Left hindlimb (tissue), 1 donor: Measurements from ENCODE around the gene KCTD5.
"Not testable (repeated sequence)": the region's sequence is repeated elsewhere in the genome, so short reads cannot be mapped to it uniquely, and the experiment has no call there.

ENCODE experiments used
- DNase-seq: peaks from one replicate; pipeline ENCODE4 v3.0.0-alpha.2; 2018

The KCTD5 gene, protein sequence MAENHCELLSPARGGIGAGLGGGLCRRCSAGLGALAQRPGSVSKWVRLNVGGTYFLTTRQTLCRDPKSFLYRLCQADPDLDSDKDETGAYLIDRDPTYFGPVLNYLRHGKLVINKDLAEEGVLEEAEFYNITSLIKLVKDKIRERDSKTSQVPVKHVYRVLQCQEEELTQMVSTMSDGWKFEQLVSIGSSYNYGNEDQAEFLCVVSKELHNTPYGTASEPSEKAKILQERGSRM

DNA sequence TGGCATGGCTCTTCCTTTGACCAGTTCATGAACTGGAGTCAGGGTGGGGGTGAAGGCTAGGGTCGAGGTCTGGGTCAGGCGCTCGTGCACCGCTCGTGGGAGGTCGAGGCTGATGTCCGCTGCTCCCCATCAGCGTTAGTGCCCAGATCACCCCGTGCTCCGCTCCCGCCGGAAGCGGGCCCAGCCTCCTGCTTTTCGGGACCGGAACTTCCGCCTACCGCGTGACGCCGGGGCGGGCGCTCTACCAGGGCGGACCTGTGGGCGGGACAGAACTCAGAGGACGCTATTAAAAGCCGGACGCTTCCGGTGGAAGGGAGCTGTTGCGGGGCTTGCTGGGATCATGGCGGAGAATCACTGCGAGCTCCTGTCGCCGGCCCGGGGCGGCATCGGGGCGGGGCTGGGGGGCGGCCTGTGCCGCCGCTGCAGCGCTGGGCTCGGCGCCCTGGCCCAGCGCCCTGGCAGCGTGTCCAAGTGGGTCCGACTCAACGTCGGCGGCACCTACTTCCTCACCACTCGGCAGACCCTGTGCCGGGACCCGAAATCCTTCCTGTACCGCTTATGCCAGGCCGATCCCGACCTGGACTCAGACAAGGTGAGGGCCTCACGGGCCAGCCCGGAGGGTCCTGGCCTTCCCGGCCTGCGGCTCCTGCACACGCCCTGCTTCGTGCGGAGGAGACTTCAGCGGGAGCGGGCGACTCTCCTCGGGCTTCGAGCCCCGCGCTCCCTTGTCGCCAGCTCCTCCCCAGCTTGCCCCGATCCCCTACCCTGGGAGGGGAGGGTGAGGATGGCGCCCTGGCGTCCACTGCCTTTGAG, at the start of gene KCTD5:
KCTD5 (plus strand) TSS at position 315 of the 813 bp plus-strand sequence; CDS start at position 341, 26 bp downstream.
- peak; percentile 97 for DNase-seq

DNA sequence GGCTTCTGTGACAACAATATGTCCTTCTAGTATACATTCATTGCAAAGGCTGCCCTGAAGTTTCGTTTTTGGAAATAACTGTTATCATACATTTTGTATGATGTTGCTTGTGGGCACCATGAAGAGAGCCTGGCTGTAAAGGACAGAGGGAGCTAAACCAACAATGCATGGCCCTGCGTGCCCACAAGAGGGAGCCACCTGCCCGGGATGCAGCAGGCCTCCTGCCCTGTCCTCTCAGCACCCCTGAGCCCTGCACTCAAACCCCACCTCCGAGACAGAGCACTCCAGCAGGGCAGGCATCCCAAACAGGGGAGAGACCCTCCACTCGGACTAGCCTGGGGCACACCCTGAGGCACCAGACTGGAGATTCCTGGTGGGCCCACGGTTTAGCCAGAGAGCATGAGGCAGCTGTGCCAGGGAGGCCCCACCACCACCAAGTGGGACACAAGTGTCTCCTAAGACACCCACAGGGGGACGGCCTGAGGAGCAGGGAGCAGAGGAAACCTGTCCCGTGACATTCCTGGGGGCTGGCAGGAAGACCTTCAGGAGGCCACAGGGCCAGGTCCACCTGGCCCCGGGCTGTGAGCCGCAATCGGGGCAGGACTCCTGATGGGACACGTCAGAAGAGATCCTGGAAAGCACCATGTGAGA, 43.1 kb upstream of the KCTD5 start:
- not testable (repeated sequence) for DNase-seq

GRCh38 chr16:2639722-2640072, 42.6 kb upstream of the KCTD5 start:
- not testable (repeated sequence) for DNase-seq

DNA sequence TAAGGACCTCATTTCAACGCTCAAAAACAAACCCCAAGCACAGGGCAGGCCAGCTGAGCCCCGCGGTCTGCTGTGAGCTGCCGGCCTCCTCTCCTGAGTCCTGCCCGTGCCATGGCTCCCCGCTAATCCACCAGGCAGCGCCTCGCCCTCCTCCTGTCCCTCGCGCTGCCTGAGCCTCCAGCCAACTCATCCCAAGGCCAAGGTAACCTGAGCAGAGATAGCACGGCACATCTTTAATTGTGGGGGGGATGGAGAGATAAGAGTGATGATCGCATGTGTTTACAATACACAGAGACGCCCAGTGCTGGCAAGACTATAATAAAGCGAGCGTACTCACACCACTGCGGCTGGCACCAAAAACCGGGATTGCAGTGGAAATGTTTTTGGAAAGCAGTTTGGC, 39.8 kb upstream of the KCTD5 start:
- DNase-seq, result not testable (repeated sequence)

DNA sequence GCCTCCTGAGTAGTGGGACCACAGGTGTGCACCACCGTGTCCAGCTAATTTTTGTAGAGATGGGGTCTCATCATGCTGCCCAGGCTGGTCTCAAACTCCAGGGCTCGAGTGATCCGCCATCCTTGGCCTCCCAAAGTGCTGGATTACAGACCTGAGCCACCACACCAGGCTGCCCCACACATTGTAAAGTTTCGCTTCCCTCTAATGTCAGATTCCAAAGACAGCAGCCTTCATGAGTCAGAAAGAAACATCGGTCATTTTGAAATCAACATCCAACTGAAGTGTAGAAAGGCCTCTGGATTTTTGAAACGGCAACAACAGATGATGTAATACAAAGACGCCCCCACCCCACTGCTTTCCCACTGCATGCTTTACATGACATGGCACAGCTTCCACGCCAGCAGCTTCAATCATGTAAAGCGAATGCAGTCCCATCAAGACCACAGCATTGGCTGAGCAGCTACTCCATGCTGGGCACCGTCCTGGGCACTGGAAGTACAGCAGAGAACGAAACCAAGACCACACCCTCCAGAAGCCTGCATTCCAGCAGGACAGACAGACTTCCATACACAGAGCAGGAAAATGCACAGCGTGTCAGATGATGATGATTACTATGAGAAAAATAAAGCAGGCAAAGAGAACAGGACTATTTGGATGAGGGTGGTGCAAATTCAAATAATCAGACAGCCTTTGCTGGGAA, 37.4 kb upstream of the KCTD5 start:
- not testable (repeated sequence) for DNase-seq

DNA sequence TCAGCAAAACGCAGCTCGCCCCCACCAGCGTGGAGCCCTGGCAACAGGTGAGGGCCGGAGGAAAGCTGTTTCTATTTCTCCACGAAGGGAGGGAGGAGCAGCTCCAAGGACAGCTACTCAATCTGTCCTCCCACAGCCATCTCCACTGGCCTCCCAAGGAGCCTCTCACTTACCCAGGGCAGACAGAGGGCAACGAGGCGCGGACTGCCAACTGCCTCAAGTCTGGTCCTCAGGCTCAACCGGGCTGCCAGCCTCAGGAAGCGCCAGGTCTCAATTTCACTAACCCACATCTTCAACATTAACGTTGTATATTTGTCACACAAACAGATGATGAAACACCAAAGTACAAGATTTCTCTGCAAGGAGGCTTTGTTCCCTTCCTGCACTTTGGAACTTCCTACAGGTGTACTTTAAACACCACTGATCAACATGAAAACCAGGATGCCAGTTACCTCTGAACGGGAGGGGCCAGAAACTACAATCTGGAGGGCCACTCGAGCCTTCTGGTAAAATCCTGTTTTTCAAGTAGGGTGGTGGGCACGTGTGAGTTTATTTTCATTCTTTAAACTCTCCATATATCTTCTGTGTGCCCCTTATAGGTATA, 31.0 kb upstream of the KCTD5 start:
- DNase-seq, result not testable (repeated sequence)

- DNase-seq, result not testable (repeated sequence)
Observed at GRCh38 chr16:2653915-2654314, 28.4 kb upstream of the KCTD5 start.

- not testable (repeated sequence) for DNase-seq
Observed at GRCh38 chr16:2654949-2655348, 27.4 kb upstream of the KCTD5 start.

DNA sequence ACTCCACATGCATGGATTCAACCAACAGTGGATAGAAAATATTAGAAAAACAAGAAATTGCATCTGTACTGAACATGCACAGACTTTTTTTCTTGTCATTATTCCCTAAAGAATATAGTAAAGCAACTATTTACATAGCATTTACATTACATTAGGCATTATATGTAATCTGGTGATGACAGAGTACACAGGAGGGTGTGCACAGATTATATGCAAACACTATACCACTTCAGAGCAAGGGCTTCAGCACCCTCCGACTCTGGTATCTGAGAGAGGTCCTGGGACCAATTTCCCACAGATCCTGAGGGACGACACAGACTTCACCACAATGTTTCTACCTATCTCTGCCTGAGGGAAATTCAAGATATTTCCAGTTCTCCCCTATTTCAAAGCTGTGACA, 25.3 kb upstream of the KCTD5 start:
- DNase-seq, result no peak

GRCh38 chr16:2657803-2658202, 24.5 kb upstream of the KCTD5 start:
- DNase-seq, result not testable (repeated sequence)

DNA sequence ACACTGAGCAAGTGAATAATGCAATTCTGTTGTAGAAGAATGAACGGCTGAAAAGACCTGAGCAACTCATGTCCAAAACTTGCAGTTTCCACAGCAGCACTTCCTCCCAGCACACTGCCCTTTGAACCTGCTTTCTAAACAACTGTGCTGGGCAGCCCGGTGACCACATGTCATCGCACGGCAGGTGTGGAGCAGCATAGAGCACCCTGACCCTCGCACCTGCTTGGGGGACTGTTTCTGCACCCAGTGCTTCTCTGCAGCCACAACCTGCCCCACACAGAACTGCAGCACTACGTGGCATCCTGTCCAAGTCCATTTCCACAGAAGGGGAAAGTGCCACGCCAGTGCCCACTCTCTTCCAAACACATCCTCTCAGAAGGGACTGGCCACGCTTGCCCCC, 22.8 kb upstream of the KCTD5 start:
- DNase-seq, result not testable (repeated sequence)

- not testable (repeated sequence) for DNase-seq
Observed at GRCh38 chr16:2660014-2660662, 22.2 kb upstream of the KCTD5 start.

- DNase-seq, result not testable (repeated sequence)
Observed at GRCh38 chr16:2660755-2661373, 21.5 kb upstream of the KCTD5 start.

DNA sequence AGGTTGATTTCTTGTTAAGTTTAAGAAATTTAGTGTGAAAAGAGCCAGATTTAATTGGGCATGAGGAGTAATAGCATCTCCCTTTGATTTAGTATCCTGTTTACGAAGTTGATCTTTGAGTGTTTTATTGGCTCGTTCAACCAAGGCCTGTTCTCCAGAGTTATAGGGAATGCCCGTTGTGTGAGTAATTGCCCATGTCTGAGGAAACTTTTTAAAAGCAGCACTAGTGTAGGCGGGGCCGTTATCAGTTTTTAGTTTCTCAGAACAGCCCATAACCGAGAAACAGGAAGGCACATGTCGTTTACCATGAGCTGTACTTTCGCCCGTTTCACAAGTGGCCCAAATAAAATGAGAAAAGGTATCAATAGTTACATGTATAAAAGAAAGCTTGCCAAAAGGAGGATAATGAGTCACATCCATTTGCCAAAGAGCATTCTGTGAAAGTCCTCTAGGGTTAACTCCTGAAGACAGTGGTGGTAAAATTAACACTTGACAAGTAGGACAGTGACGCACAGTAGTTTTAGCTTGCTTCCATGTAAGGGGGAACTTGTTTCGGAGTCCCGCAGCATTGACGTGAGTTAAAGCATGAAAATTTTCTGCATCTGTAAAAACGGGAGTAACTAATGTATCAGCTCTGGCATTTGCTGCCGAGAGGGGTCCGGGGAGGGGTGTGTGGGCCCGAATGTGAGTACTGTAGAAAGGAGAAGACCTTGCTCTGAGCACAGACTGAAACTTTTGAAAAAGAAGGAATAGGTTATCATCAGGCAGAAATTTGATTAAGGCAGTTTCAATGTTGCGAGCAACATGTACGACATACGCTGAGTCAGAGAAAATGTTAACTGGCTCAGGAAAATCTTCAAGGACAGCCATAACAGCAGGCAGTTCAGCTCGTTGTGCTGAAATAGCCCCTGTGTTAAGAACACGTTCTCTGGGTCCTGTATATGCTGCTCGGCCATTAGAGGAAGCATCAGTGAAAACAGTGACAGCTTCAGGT, 18.5 kb upstream of the KCTD5 start:
- DNase-seq, result no peak

DNA sequence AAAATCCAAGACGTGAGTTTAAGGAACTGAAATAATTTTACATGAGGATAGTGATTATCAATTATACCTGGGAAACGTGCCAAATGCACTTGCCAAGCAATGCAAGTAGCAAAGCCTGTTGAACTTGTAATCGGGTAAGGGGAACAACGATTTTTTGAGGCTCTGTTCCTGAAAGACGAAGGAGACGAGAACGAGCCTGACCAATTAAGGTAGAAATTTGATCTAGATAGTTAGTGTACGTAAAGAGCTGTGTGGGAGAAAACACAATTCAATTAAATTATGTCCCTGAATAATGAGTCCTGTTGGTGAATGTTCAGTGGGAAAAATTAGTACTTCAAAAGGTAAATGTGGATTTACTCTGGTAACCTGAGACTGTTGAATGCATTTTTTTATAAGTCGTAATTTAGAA, 17.7 kb upstream of the KCTD5 start:
- DNase-seq, result no peak

DNA sequence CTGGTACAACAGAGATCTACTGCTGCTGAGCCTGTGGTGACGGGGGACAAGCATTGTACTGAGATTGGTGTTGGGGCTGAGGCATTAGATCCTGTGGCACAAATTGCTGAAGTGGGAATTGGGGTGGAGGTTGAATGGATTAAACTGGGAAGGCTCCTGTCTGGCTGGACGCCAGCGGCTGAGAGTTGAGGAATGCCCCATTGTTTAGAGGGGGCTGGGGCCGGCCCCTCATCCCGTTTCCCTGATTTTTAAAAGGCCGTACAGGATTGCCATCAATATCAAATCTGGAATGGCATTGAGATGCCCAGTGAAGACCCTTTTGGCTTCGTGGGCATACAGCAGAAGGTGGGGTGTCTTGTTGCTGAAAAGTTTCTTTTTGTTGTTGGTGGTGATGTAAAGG, 15.7 kb upstream of the KCTD5 start:
- not testable (repeated sequence) for DNase-seq

GRCh38 chr16:2669587-2669986, 12.7 kb upstream of the KCTD5 start:
- DNase-seq, result not testable (repeated sequence)

- DNase-seq, result peak; percentile 66
Observed at GRCh38 chr16:2670017-2670416, 12.3 kb upstream of the KCTD5 start.

DNA sequence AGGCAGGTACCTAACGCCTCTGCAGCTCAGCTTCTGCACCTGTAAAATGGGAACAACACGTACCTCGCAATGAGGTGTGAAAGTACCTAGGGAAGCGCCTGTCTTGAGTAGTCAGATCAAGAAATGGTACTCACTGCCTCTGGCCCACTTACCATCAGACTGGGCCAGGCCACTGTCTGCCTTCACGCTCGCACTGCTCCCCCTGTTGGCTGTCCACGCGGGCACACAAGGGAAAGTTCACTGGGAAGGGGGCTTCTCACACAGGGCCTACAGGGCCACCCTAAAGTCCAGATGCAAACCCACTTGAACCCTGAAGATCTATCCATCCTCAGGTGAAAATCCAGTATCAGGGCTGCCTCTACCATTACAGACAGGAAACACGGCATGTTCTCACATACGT, 11.1 kb upstream of the KCTD5 start:
- not testable (repeated sequence) for DNase-seq

DNA sequence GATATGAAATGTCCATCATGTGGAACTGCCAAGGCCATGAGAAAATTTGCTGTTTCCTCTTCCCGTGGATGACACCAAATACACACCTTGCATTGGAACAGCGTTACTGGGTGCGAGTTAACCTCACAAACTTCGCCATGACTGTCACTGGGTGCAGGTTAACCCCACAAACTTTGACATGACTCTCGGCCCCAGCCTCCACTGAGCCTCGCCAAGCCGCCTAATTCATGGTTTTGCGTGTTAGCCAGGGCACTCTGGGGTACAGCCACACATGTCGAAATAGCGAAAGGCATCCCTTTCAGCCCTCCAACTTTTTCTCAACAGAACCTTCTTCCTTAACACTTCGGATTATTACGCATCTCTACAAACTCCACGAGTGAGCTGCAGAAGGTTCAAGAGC, 10.6 kb upstream of the KCTD5 start:
- DNase-seq, result no peak
